Panc1 (cell line): ENCODE measurements around the gene FREM3. TPM values are rescaled to one million over a fixed set of nuclear protein-coding genes. Genes with fewer than 3 reads are reported as not detected.
A peak's percentile ranks its signal among the peaks of the same experiment; 100 is the strongest.

Experiments used
- ATAC-seq: fragments of 200-7000 bp; cut with Tn5 transposase; 2 replicates; pipeline ENCODE4 v1.9.1; 2020; ENCODE audit warnings: mild to moderate bottlenecking, moderate library complexity
- BruUV-seq: library from RNA; stranded (reverse); fragments of 400-500 nt; replicated peaks from 2 replicates; lab custom pipeline; 2021; lab: Mats Ljungman, UMichigan
- CTCF ChIA-PET: fragments of 300-600 bp; sonication (Branson Sonifier 250); formaldehyde crosslinking; loops from one replicate; lab custom pipeline; 2022; ENCODE audit warnings: antibody characterized with exemption; lab: Charles Lee
- POLR2A ChIA-PET: fragments of 300-600 bp; sonication (Branson Sonifier 250); formaldehyde crosslinking; loops from one replicate; lab custom pipeline; 2022; ENCODE audit warnings: antibody characterized with exemption; lab: Charles Lee
- DNase-seq: peaks from one replicate; pipeline ENCODE4 v3.0.0-alpha.2; 2010; ENCODE audit warnings: low read depth, low spot score
- H3K27ac ChIP-seq: 2 replicates; pipeline ENCODE4 v1.5.1; 2011; ENCODE audit warnings: mild to moderate bottlenecking, low read length, inconsistent platforms
- H3K27me3 ChIP-seq: fragments of 200-500 bp; sonication (Bioruptor generic); 2 replicates; pipeline ENCODE4 v1.6.0; 2014; ENCODE audit warnings: low read length, inconsistent platforms; ENCODE audit not compliant: control insufficient read depth, insufficient read depth
- H3K36me3 ChIP-seq: fragments of 200-500 bp; sonication (Bioruptor generic); 2 replicates; pipeline ENCODE4 v1.5.1; 2014; ENCODE audit warnings: inconsistent platforms, mild to moderate bottlenecking, low read length, moderate library complexity; ENCODE audit not compliant: control insufficient read depth, insufficient read depth
- H3K4me1 ChIP-seq: 2 replicates; pipeline ENCODE4 v1.5.1; 2011; ENCODE audit warnings: inconsistent platforms, mild to moderate bottlenecking, low read length, moderate library complexity; ENCODE audit not compliant: control insufficient read depth, insufficient read depth
- H3K4me3 ChIP-seq, 2 experiments: 2 replicates each; pipeline ENCODE4 v1.5.1; 2011 to 2012; ENCODE audit warnings: low read depth in 2 of 2, low read length in 2 of 2, mild to moderate bottlenecking in 2 of 2, inconsistent platforms in 1 of 2, moderate library complexity in 1 of 2
- H3K9me3 ChIP-seq: fragments of 200-500 bp; sonication (Bioruptor generic); 2 replicates; pipeline ENCODE4 v1.5.1; 2014; ENCODE audit warnings: low read depth, mild to moderate bottlenecking, inconsistent platforms, low read length, moderate library complexity; ENCODE audit not compliant: control insufficient read depth, insufficient read depth
- POLR2AphosphoS5 ChIP-seq: IDR thresholded peaks from 2 replicates; pipeline ENCODE4 v1.6.1; 2012; ENCODE audit warnings: mild to moderate bottlenecking, low read depth, low read length, moderate library complexity
- SIN3A ChIP-seq: IDR thresholded peaks from 2 replicates; pipeline ENCODE4 v1.6.1; 2012; ENCODE audit warnings: low read depth, mild to moderate bottlenecking, low read length, moderate library complexity, borderline replicate concordance; ENCODE audit not compliant: insufficient read depth
- TCF7L2 ChIP-seq: IDR thresholded peaks from 2 replicates; pipeline ENCODE4 v1.6.1; 2011; ENCODE audit warnings: mild to moderate bottlenecking, low read depth, low read length, inconsistent platforms
- in situ Hi-C: cut with HindIII; loops from 2 replicates; pipeline ENCODE4 v1.10.0; 2016; ENCODE audit warnings: low sequenced_read_pairs, low pct_unique_long_range_greater_than_20kb
- intact Hi-C: fragments of 100-400 bp; cut with micrococcal nuclease; formaldehyde crosslinking; loops from one replicate; pipeline ENCODE4 v1.10.0; 2022; ENCODE audit not compliant: unreplicated experiment
- total RNA-seq: library from RNA; stranded (reverse); gene quantifications from one replicate; pipeline ENCODE4 v1.2.1, GENCODE V29; 2021; ENCODE audit not compliant: unreplicated experiment
- TF ChIP-seq, protein P1 (sequence below): fragments of 450-650 bp; IDR thresholded peaks from 2 replicates; pipeline ENCODE4 v1.5.1; 2017; ENCODE audit warnings: mild to moderate bottlenecking
- TF ChIP-seq, protein P2 (sequence below), 2 experiments: IDR thresholded peaks; 2 replicates each; pipeline ENCODE4 v1.6.1; 2011 to 2012; ENCODE audit warnings: low read depth in 2 of 2, control low read depth in 1 of 2, low read length in 1 of 2, mild to moderate bottlenecking in 1 of 2, moderate library complexity in 1 of 2; ENCODE audit not compliant: insufficient read depth in 1 of 2

FREM3 gene
- total RNA-seq, 1 experiment from 2014 or later = not detected

DNA sequence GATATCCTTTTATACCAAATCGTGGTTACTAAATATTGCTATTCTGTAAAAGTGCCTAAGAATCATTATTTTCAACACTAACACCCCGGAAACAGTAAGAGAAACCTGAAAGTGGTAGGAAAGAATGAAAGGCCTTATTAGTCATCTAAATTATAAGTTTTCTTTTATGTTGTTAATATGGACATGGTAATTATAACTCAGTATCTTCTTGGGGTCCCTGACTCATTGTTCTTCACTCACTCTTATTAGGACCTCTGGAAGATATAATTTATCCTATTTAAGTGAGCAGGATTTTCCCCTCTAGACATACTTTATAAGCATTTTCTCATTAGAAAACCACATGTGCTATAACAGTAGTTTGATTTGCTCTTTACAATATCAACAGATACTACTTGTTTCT is 136.0 kb downstream of the FREM3 start:
- Histone ChIP-seq H3K27me3 (no peaks in the 10 kb centered on the region), H3K9me3 (no peaks in the 10 kb centered on the region), H3K36me3 (no peaks in the 10 kb centered on the region), H3K4me3 (no peak overlapping the region), H3K27ac (no peak overlapping the region), H3K4me1 (no peaks in the 10 kb centered on the region)
- DNase-seq = no peak
- intact Hi-C loops (no loop called here), in situ Hi-C loops (no loop called here)
- TF ChIP-seq TCF7L2 (no peak), POLR2AphosphoS5 (no peak), SIN3A (no peak)
- TF ChIP-seq, protein P1, sequence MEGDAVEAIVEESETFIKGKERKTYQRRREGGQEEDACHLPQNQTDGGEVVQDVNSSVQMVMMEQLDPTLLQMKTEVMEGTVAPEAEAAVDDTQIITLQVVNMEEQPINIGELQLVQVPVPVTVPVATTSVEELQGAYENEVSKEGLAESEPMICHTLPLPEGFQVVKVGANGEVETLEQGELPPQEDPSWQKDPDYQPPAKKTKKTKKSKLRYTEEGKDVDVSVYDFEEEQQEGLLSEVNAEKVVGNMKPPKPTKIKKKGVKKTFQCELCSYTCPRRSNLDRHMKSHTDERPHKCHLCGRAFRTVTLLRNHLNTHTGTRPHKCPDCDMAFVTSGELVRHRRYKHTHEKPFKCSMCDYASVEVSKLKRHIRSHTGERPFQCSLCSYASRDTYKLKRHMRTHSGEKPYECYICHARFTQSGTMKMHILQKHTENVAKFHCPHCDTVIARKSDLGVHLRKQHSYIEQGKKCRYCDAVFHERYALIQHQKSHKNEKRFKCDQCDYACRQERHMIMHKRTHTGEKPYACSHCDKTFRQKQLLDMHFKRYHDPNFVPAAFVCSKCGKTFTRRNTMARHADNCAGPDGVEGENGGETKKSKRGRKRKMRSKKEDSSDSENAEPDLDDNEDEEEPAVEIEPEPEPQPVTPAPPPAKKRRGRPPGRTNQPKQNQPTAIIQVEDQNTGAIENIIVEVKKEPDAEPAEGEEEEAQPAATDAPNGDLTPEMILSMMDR = no peak
- TF ChIP-seq, protein P2, sequence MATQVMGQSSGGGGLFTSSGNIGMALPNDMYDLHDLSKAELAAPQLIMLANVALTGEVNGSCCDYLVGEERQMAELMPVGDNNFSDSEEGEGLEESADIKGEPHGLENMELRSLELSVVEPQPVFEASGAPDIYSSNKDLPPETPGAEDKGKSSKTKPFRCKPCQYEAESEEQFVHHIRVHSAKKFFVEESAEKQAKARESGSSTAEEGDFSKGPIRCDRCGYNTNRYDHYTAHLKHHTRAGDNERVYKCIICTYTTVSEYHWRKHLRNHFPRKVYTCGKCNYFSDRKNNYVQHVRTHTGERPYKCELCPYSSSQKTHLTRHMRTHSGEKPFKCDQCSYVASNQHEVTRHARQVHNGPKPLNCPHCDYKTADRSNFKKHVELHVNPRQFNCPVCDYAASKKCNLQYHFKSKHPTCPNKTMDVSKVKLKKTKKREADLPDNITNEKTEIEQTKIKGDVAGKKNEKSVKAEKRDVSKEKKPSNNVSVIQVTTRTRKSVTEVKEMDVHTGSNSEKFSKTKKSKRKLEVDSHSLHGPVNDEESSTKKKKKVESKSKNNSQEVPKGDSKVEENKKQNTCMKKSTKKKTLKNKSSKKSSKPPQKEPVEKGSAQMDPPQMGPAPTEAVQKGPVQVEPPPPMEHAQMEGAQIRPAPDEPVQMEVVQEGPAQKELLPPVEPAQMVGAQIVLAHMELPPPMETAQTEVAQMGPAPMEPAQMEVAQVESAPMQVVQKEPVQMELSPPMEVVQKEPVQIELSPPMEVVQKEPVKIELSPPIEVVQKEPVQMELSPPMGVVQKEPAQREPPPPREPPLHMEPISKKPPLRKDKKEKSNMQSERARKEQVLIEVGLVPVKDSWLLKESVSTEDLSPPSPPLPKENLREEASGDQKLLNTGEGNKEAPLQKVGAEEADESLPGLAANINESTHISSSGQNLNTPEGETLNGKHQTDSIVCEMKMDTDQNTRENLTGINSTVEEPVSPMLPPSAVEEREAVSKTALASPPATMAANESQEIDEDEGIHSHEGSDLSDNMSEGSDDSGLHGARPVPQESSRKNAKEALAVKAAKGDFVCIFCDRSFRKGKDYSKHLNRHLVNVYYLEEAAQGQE (IDR thresholded peaks at IDR 0.05; ENCODE audit: insufficient read depth in 1 of 2, low read depth in 2 of 2, low read length in 1 of 2) = no peak
- no TSS peak for BruUV-seq
- no peak for ATAC-seq
- ChIA-PET POLR2A (no interaction called here), CTCF (no interaction called here)

DNA sequence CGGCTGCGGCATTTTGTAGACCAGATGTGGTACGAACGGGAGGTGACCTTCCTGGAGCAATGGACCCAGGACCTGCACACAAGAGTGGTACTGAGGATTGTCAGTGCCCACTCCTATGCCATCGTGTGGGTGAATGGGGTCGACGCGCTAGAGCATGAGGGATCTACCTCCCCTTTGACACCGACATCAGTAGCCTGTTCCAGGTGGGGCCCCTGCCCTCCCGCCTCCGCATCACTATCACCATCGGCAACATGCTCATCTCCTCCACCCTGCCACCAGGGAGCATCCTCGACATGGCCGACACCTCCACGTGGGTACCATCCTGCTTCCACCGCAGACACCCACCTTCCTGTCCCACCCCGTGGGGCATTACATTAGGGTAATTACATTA is 140.7 kb downstream of the FREM3 start:
- Histone ChIP-seq H3K27me3 (no peaks in the 10 kb centered on the region), H3K36me3 (no peaks in the 10 kb centered on the region), H3K4me1 (no peaks in the 10 kb centered on the region), H3K4me3 (peak overlapping the region; percentile 51 to 65), H3K9me3 (no peaks in the 10 kb centered on the region), H3K27ac (no peak overlapping the region)
- ChIA-PET POLR2A (no interaction called here), CTCF (no interaction called here)
- intact Hi-C loops (no loop called here), in situ Hi-C loops (no loop called here)
- ATAC-seq = no peak
- no peak for DNase-seq
- TF ChIP-seq TCF7L2 = no peak
- no peak for TF ChIP-seq SIN3A
- TF ChIP-seq, protein P1 = no peak
- TF ChIP-seq, protein P2 (IDR thresholded peaks at IDR 0.05; ENCODE audit: insufficient read depth in 1 of 2, low read depth in 2 of 2, low read length in 1 of 2) = no peak
- TF ChIP-seq POLR2AphosphoS5 = no peak
- no TSS peak for BruUV-seq
